HuH-7.5 (cell line): ENCODE results near the gene VARS2.
"Not testable (repeated sequence)": the region's sequence is repeated elsewhere in the genome, so short reads cannot be mapped to it uniquely, and the experiment has no call there.

Experiments
- DNase-seq: peaks from one replicate; pipeline ENCODE4 v3.0.0; 2011; ENCODE audit warnings: low spot score

VARS2 gene

DNA sequence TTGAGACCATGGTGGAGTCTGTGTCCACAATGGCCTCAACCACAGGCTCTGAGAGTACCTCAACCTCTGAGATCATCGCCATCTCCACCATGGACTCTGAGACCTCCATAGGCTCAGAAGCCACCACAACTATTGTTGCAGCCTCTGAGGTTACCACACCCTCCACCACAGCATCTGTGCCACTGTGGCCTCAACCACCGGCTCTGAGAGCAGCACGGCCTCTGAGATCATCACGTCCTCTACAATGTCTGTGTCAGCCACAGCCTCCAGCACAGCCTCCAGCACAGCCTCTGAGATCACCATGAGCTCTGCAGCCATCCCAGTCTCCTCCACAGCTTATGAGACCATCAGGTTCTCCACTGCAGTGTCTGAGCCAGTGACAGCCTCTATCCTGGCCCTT lies 50.0 kb downstream of the VARS2 start:
- no peak for DNase-seq

DNA sequence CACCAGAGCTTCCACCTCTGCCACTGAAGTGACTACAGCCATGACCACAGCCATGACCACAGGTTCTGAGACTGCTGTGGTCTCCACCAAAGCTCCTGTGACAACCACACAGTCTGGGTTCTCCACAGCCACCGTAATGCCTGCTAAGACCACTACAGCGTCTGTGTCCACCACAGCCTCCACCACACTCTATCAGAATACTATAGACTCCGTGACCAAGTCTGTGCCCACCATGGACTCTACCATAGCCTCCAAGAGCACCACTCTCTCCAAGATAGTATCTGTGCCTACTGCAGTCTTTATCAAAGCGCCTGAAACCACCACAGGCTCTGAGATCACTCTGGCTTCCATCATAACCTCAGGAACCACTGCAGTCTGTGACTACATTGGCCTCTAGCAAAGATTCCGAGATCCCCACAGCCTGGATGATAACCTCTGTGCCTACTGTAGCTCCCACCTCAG lies 51.1 kb downstream of the VARS2 start:
- DNase-seq: no peak

GRCh38 chr6:30966154-30966553 lies 52.1 kb downstream of the VARS2 start:
- DNase-seq: no peak

DNA sequence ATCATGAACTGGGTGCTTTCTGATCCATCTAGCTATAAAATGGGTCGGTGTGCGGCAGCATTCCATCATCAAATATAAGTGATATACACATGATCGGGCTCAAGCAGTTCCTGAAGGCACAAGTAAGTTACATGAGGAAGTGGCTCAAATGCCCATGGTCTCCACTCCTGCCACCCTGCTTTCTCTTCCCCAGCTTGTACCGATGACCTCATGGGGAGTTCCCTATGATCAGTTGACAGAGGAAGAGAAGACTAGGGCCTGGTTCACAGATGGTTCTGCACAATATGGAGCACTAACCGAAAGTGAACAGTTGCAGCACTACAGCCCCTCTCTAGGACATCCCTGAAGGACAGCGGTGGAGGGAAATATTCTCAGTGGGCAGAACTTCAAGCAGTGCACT lies 55.1 kb downstream of the VARS2 start:
- DNase-seq: not testable (repeated sequence)

- no peak for DNase-seq
Observed at GRCh38 chr6:30970946-30971345, 56.9 kb downstream of the VARS2 start.

GRCh38 chr6:30972816-30973215 lies 58.8 kb downstream of the VARS2 start:
- no peak for DNase-seq

DNA sequence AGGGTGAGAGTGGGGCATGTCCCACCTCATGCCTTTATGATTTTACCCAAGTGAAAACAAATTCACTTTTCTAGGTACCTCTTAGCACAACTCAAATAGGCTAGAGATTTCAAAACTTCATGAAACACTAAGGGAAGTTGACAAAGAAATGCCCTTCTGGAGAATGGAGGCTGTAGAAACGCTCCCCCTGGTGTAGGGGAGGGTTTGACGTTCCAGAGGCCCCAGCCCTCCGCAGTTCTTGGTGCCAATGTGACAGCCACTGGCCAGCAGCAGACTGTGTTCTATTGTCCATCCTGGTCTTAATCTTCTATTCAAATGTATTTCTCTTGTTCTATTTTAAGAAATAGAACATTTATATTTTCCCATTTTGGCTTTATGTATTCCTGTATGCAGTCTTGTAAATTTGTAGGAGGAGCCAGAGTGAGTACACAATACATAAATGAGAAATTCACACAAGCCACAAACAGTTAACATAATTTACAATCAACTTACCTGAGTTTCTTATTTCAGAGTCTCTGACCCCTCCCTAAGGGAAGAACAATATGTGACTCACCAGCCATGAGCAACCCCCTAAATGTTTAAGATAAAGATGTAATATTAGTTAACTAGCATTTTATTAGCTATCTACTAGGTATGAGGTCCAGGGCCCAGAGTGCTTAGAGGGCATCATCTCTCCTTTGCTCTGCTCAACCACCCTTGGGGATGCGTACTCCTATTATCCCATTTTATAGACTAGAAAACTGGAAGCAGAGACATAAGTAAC lies 60.6 kb downstream of the VARS2 start:
- no peak for DNase-seq
